ENCODE data around the gene TBX15. TPM values are rescaled to one million over a fixed set of nuclear protein-coding genes. Genes with fewer than 3 reads are reported as not detected.

The TBX15 gene
- total RNA-seq, 2 experiments from 2014 or later = not detected

- ATAC-seq (no peak), DNase-seq (no peak)
- no peaks in the 10 kb centered on the region for H3K36me3 Mint-ChIP-seq (ENCODE audit: low read depth)
- TF ChIP-seq CTCF (IDR thresholded peaks at IDR 0.05) = no peak
- H3K9me3 Mint-ChIP-seq = peaks cover 1% of the 10 kb centered on the region
- intact Hi-C loops (cut with micrococcal nuclease) = no loop called here
- CTCF ChIA-PET = no interaction called here
- H3K27ac Mint-ChIP-seq = no peak overlapping the region
- H3K4me1 Mint-ChIP-seq (ENCODE audit: low read depth) = no peaks in the 10 kb centered on the region
- POLR2A ChIA-PET = no interaction called here
- H3K4me3 Mint-ChIP-seq = no peak overlapping the region
- no peaks in the 10 kb centered on the region for H3K27me3 Mint-ChIP-seq
These were observed 89.4 kb downstream of the TBX15 start for GRCh38 chr1:118898712-118899111.

- intact Hi-C loops (cut with micrococcal nuclease) = no loop called here
- CTCF ChIA-PET = no interaction called here
- Mint-ChIP-seq H3K4me1 (ENCODE audit: low read depth) (no peaks in the 10 kb centered on the region), H3K9me3 (peaks cover 1% of the 10 kb centered on the region), H3K36me3 (ENCODE audit: low read depth) (no peaks in the 10 kb centered on the region), H3K27ac (no peak overlapping the region), H3K27me3 (no peaks in the 10 kb centered on the region), H3K4me3 (no peak overlapping the region)
- ATAC-seq (no peak), DNase-seq (no peak)
- POLR2A ChIA-PET = no interaction called here
- TF ChIP-seq CTCF (IDR thresholded peaks at IDR 0.05) = no peak
These were observed 91.7 kb downstream of the TBX15 start for GRCh38 chr1:118896416-118896815.

- ATAC-seq = no peak
- Mint-ChIP-seq H3K9me3 (peaks cover 1% of the 10 kb centered on the region), H3K4me1 (ENCODE audit: low read depth) (no peaks in the 10 kb centered on the region), H3K4me3 (no peak overlapping the region), H3K36me3 (ENCODE audit: low read depth) (no peaks in the 10 kb centered on the region), H3K27me3 (no peaks in the 10 kb centered on the region), H3K27ac (no peak overlapping the region)
- ChIA-PET POLR2A (interaction anchor here (0.9 kb wide), 1 partner anchor 100 kb away, joined by 3 read pairs; no protein-coding TSS in a partner anchor), CTCF (no interaction called here)
- intact Hi-C loops (cut with micrococcal nuclease) = no loop called here
- DNase-seq = no peak
- TF ChIP-seq CTCF (IDR thresholded peaks at IDR 0.05) = no peak
These were observed 93.3 kb downstream of the TBX15 start for GRCh38 chr1:118894836-118895235.

- POLR2A ChIA-PET = no interaction called here
- intact Hi-C loops (cut with micrococcal nuclease) = no loop called here
- no peaks in the 10 kb centered on the region for H3K4me1 Mint-ChIP-seq (ENCODE audit: low read depth)
These were observed 97.2 kb downstream of the TBX15 start for GRCh38 chr1:118890851-118891384.

GRCh38 chr1:118884946-118885345, 103.2 kb downstream of the TBX15 start:
- H3K9me3 Mint-ChIP-seq = no peaks in the 10 kb centered on the region
- POLR2A ChIA-PET = no interaction called here
- H3K27ac Mint-ChIP-seq = no peak overlapping the region
- no peak for TF ChIP-seq CTCF (IDR thresholded peaks at IDR 0.05)
- H3K36me3 Mint-ChIP-seq (ENCODE audit: low read depth) = no peaks in the 10 kb centered on the region
- H3K4me1 Mint-ChIP-seq (ENCODE audit: low read depth) = no peaks in the 10 kb centered on the region
- ATAC-seq (no peak), DNase-seq (no peak)
- H3K27me3 Mint-ChIP-seq = no peaks in the 10 kb centered on the region
- intact Hi-C loops (cut with micrococcal nuclease) = no loop called here
- CTCF ChIA-PET = no interaction called here
- H3K4me3 Mint-ChIP-seq = no peak overlapping the region

More at GRCh38 chr1:118890851-118891384, 97.2 kb downstream of the TBX15 start:
- H3K4me3 Mint-ChIP-seq = no peak overlapping the region
- no peaks in the 10 kb centered on the region for H3K27me3 Mint-ChIP-seq
- TF ChIP-seq CTCF (IDR thresholded peaks at IDR 0.05) = no peak
- DNase-seq (no peak), ATAC-seq (no peak)
- no peaks in the 10 kb centered on the region for H3K9me3 Mint-ChIP-seq
- CTCF ChIA-PET = no interaction called here
- H3K36me3 Mint-ChIP-seq (ENCODE audit: low read depth) = no peaks in the 10 kb centered on the region
- no peak overlapping the region for H3K27ac Mint-ChIP-seq

Data from activated CD8-positive, alpha-beta T cell treated with anti-CD3 and anti-CD28 coated beads for 36 hours (primary cell).